ENCODE data around the gene TOB2.
"Not testable (repeated sequence)": the region's sequence is repeated elsewhere in the genome, so short reads cannot be mapped to it uniquely, and the experiment has no call there.

TOB2 gene

GRCh38 chr22:41444360-41445128 is 2.1 kb downstream of the TOB2 start:
- H3K27ac ChIP-seq = peak overlapping the region; percentile 99
- TF ChIP-seq ZFX (IDR thresholded peaks at IDR 0.05) (no peak), CTCF (conservative IDR thresholded peaks at IDR 0.05) (no peak)

- no peak for TF ChIP-seq CTCF (conservative IDR thresholded peaks at IDR 0.05)
- no peak for TF ChIP-seq ZFX (IDR thresholded peaks at IDR 0.05)
- no peak overlapping the region for H3K27ac ChIP-seq
Measured at GRCh38 chr22:41442240-41442792, 4.3 kb downstream of the TOB2 start.

- not testable (repeated sequence) for H3K27ac ChIP-seq
Measured at GRCh38 chr22:41440511-41440910, 6.1 kb downstream of the TOB2 start.

GRCh38 chr22:41437198-41437597 is 9.4 kb downstream of the TOB2 start:
- no peak overlapping the region for H3K27ac ChIP-seq
- TF ChIP-seq ZFX (IDR thresholded peaks at IDR 0.05) = no peak
- no peak for TF ChIP-seq CTCF (conservative IDR thresholded peaks at IDR 0.05)

GRCh38 chr22:41436322-41437113 is 10.1 kb downstream of the TOB2 start:
- no peak overlapping the region for H3K27ac ChIP-seq
- TF ChIP-seq CTCF (conservative IDR thresholded peaks at IDR 0.05) (no peak), ZFX (IDR thresholded peaks at IDR 0.05) (no peak)

GRCh38 chr22:41435560-41435959 is 11.0 kb downstream of the TOB2 start:
- no peak for TF ChIP-seq ZFX (IDR thresholded peaks at IDR 0.05)
- no peak for TF ChIP-seq CTCF (conservative IDR thresholded peaks at IDR 0.05)
- H3K27ac ChIP-seq = no peak overlapping the region

GRCh38 chr22:41434361-41435003 is 12.1 kb downstream of the TOB2 start:
- not testable (repeated sequence) for H3K27ac ChIP-seq

GRCh38 chr22:41433480-41433879 is 13.1 kb downstream of the TOB2 start:
- H3K27ac ChIP-seq = not testable (repeated sequence)

All from C4-2B (cell line).